H9 (cell line): ENCODE data around the gene ZNF485. TPM values are rescaled to one million over a fixed set of nuclear protein-coding genes. Genes with fewer than 3 reads are reported as not detected.

Experiments used
- DNase-seq: peaks from one replicate; pipeline ENCODE4 v3.0.0-alpha.2; 2017
- H2AFZ ChIP-seq: one replicate; pipeline ENCODE4 v1.6.1; 2013; ENCODE audit warnings: mild to moderate bottlenecking, low read length, control low read depth, moderate library complexity
- H2AK5ac ChIP-seq: 2 replicates; pipeline ENCODE4 v1.6.1; 2013; ENCODE audit warnings: low read length, control low read depth, mixed read lengths; ENCODE audit not compliant: insufficient read length
- H2BK120ac ChIP-seq: one replicate; pipeline ENCODE4 v1.6.1; 2013; ENCODE audit warnings: low read depth, mild to moderate bottlenecking, low read length, control low read depth, inconsistent platforms; ENCODE audit not compliant: poor library complexity, severe bottlenecking
- H2BK12ac ChIP-seq: 2 replicates; pipeline ENCODE4 v1.6.1; 2013; ENCODE audit warnings: low read length, control low read depth, mixed read lengths, low read depth; ENCODE audit not compliant: insufficient read length
- H2BK15ac ChIP-seq: 2 replicates; pipeline ENCODE4 v1.6.1; 2013; ENCODE audit warnings: low read depth, low read length, control low read depth
- H2BK20ac ChIP-seq: one replicate; pipeline ENCODE4 v1.6.1; 2013; ENCODE audit warnings: low read depth, mild to moderate bottlenecking, low read length, control low read depth, inconsistent platforms; ENCODE audit not compliant: poor library complexity, severe bottlenecking
- H2BK5ac ChIP-seq: 2 replicates; pipeline ENCODE4 v1.6.1; 2013; ENCODE audit warnings: low read length, control low read depth, mixed read lengths; ENCODE audit not compliant: insufficient read length
- H3K14ac ChIP-seq: 2 replicates; pipeline ENCODE4 v1.6.1; 2013; ENCODE audit warnings: low read length, control low read depth; ENCODE audit not compliant: insufficient read depth
- H3K18ac ChIP-seq: 2 replicates; pipeline ENCODE4 v1.6.1; 2013; ENCODE audit warnings: low read depth, mild to moderate bottlenecking, mixed read lengths, low read length, control low read depth; ENCODE audit not compliant: insufficient read length
- H3K23ac ChIP-seq: 2 replicates; pipeline ENCODE4 v1.6.1; 2013; ENCODE audit warnings: low read length, control low read depth, mixed read lengths, low read depth; ENCODE audit not compliant: insufficient read length
- H3K23me2 ChIP-seq: 2 replicates; pipeline ENCODE4 v1.6.1; 2013; ENCODE audit warnings: low read depth, mild to moderate bottlenecking, mixed read lengths, low read length, control low read depth; ENCODE audit not compliant: insufficient read length, poor library complexity, severe bottlenecking
- H3K27ac ChIP-seq: 2 replicates; pipeline ENCODE4 v1.5.1; 2013; ENCODE audit warnings: low read length, control low read depth, mixed read lengths, low read depth; ENCODE audit not compliant: insufficient read length
- H3K27me3 ChIP-seq: 2 replicates; pipeline ENCODE4 v1.6.1; 2013; ENCODE audit warnings: low read length, control low read depth, inconsistent platforms; ENCODE audit not compliant: insufficient read depth
- H3K4ac ChIP-seq: 2 replicates; pipeline ENCODE4 v1.6.1; 2013; ENCODE audit warnings: low read depth, mild to moderate bottlenecking, control low read depth, inconsistent platforms, low read length, moderate library complexity
- H3K4me1 ChIP-seq: 2 replicates; pipeline ENCODE4 v1.6.1; 2013; ENCODE audit warnings: low read length, control low read depth, inconsistent platforms; ENCODE audit not compliant: insufficient read depth
- H3K4me2 ChIP-seq: 2 replicates; pipeline ENCODE4 v1.6.1; 2013; ENCODE audit warnings: low read length, control low read depth, mixed read lengths; ENCODE audit not compliant: insufficient read length, insufficient read depth
- H3K56ac ChIP-seq: 2 replicates; pipeline ENCODE4 v1.6.1; 2013; ENCODE audit warnings: low read depth, mild to moderate bottlenecking, mixed read lengths, low read length, control low read depth; ENCODE audit not compliant: insufficient read length
- H3K79me1 ChIP-seq: 2 replicates; pipeline ENCODE4 v1.6.1; 2013; ENCODE audit warnings: low read depth, mild to moderate bottlenecking, moderate library complexity, low read length, control low read depth, inconsistent platforms; ENCODE audit not compliant: insufficient read depth, poor library complexity, severe bottlenecking
- H3K79me2 ChIP-seq: 2 replicates; pipeline ENCODE4 v1.6.1; 2013; ENCODE audit warnings: low read length, control low read depth, inconsistent platforms; ENCODE audit not compliant: insufficient read depth
- H3K9ac ChIP-seq: 2 replicates; pipeline ENCODE4 v1.6.1; 2013; ENCODE audit warnings: low read length, control low read depth, mixed read lengths; ENCODE audit not compliant: insufficient read length; ENCODE audit errors: extremely low read depth
- H3K9me3 ChIP-seq: one replicate; pipeline ENCODE4 v1.6.1; 2013; ENCODE audit warnings: low read depth, low read length, inconsistent platforms; ENCODE audit not compliant: control insufficient read depth
- H3T11ph ChIP-seq: one replicate; pipeline ENCODE4 v1.6.1; 2013; ENCODE audit warnings: mild to moderate bottlenecking, low read length, control low read depth, inconsistent platforms
- H4K20me1 ChIP-seq: one replicate; pipeline ENCODE4 v1.6.1; 2013; ENCODE audit not compliant: control insufficient read depth, insufficient read length, insufficient read depth
- H4K5ac ChIP-seq: 2 replicates; pipeline ENCODE4 v1.6.1; 2013; ENCODE audit warnings: low read depth, mild to moderate bottlenecking, mixed read lengths, low read length, control low read depth; ENCODE audit not compliant: insufficient read length
- H4K8ac ChIP-seq: replicated peaks from 2 replicates; pipeline ENCODE4 v1.6.1; 2013; ENCODE audit warnings: low read length, control low read depth, mixed read lengths, low read depth; ENCODE audit not compliant: insufficient read length
- H4K91ac ChIP-seq: 2 replicates; pipeline ENCODE4 v1.6.1; 2013; ENCODE audit warnings: low read depth, mild to moderate bottlenecking, moderate library complexity, mixed read lengths, low read length, control low read depth; ENCODE audit not compliant: insufficient read length
- H3K27ac Mint-ChIP-seq, 3 experiments: 2 replicates in 2 of 3; 3 replicates in 1 of 3; pipeline ENCODE4 v1.8.0; 2020 to 2021; ENCODE audit warnings: mixed read lengths in 3 of 3, mild to moderate bottlenecking in 1 of 3, moderate library complexity in 1 of 3
- H3K27me3 Mint-ChIP-seq: 2 replicates; pipeline ENCODE4 v1.8.0; 2021; ENCODE audit warnings: low read depth, mild to moderate bottlenecking, moderate library complexity, mixed read lengths
- H3K36me3 Mint-ChIP-seq, 3 experiments: 2 replicates in 2 of 3; 3 replicates in 1 of 3; pipeline ENCODE4 v1.8.0; 2020 to 2021; ENCODE audit warnings: low read depth in 3 of 3, mixed read lengths in 3 of 3; ENCODE audit not compliant: insufficient read depth in 1 of 3
- H3K4me1 Mint-ChIP-seq, 2 experiments: 2 replicates each; pipeline ENCODE4 v1.8.0; 2020; ENCODE audit warnings: mixed read lengths in 2 of 2
- H3K4me3 Mint-ChIP-seq, 2 experiments: 2 replicates in 1 of 2; 3 replicates in 1 of 2; pipeline ENCODE4 v1.8.0; 2020 to 2021; ENCODE audit warnings: mild to moderate bottlenecking in 2 of 2, mixed read lengths in 2 of 2, moderate library complexity in 1 of 2
- H3K9me3 Mint-ChIP-seq, 2 experiments: 2 replicates in 1 of 2; 3 replicates in 1 of 2; pipeline ENCODE4 v1.8.0; 2020; ENCODE audit warnings: mild to moderate bottlenecking in 2 of 2, mixed read lengths in 2 of 2, moderate library complexity in 1 of 2
- WGBS: extraction: QIAGEN DNeasy Blood & Tissue Kit; methylation state at CpG from one replicate; pipeline ENCODE4 v1.1.7; 2013; ENCODE audit warnings: missing lambda C conversion rate, low lambda C conversion rate, mixed read lengths; ENCODE audit not compliant: insufficient read length; ENCODE audit errors: extremely low coverage; 5-methylcytosine and 5-hydroxymethylcytosine counted together
- total RNA-seq: library from RNA; stranded (reverse); gene quantifications from 2 replicates; pipeline ENCODE4 v1.2.1, GENCODE V29; 2021
- TF ChIP-seq, protein P1 (sequence below): fragments of 200-600 bp; sonication (generic); conservative IDR thresholded peaks from 3 replicates; pipeline ENCODE4 v1.8.0; 2021; ENCODE audit warnings: antibody characterized with exemption, mild to moderate bottlenecking

Gene ZNF485
- total RNA-seq, 1 experiment from 2014 or later: 8.9 TPM

DNA sequence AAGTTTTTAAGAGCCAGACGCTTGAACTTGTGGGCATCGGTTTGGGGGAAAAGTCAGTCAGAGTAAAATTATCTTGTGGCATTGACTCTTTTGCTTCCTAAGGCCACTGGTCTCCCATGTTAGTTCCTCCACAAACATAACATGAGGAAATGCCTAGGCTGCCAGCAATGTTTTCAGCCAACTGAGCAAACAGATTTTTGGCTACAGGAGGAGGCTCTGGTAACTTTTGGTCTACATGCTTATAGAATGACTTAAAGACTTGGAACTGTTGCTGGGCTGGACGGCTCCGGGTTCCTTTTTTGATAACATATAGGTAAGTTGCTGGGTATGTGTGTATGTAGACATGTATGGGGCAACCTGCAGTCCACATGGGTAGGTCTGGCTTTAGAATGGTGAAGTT, 22.2 kb upstream of the ZNF485 start:
- H2AFZ ChIP-seq: no peak overlapping the region
- no peak overlapping the region for H2BK12ac ChIP-seq
- no peak overlapping the region for H3K14ac ChIP-seq
- H4K8ac ChIP-seq: no peak overlapping the region
- no peak overlapping the region for H3K18ac ChIP-seq
- Mint-ChIP-seq H3K27me3 (peaks cover 20% of the 10 kb centered on the region), H3K36me3 (peaks cover 0 to 1% (median 0%) of the 10 kb centered on the region in 3 experiments; a peak in 1 of 7 replicates), H3K4me1 (no peaks in the 10 kb centered on the region), H3K4me3 (no peak overlapping the region), H3K27ac (no peak overlapping the region), H3K9me3 (peaks cover 7 to 32% of the 10 kb centered on the region in 2 experiments)
- H3T11ph ChIP-seq: no peak overlapping the region
- no peaks in the 10 kb centered on the region for H3K27me3 ChIP-seq
- no peak overlapping the region for H2BK120ac ChIP-seq
- no peak overlapping the region for H2AK5ac ChIP-seq
- no peak overlapping the region for H2BK20ac ChIP-seq
- no peak overlapping the region for H3K9ac ChIP-seq
- no peak overlapping the region for H3K27ac ChIP-seq
- H3K79me2 ChIP-seq: no peaks in the 10 kb centered on the region
- no peaks in the 10 kb centered on the region for H3K23me2 ChIP-seq
- H3K56ac ChIP-seq: no peak overlapping the region
- no peaks in the 10 kb centered on the region for H3K9me3 ChIP-seq
- H4K91ac ChIP-seq: no peak overlapping the region
- no peak overlapping the region for H2BK15ac ChIP-seq
- no peak overlapping the region for H3K4ac ChIP-seq
- H3K23ac ChIP-seq: no peak overlapping the region
- no peak overlapping the region for H2BK5ac ChIP-seq
- H4K5ac ChIP-seq: no peak overlapping the region
- TF ChIP-seq, protein P1, sequence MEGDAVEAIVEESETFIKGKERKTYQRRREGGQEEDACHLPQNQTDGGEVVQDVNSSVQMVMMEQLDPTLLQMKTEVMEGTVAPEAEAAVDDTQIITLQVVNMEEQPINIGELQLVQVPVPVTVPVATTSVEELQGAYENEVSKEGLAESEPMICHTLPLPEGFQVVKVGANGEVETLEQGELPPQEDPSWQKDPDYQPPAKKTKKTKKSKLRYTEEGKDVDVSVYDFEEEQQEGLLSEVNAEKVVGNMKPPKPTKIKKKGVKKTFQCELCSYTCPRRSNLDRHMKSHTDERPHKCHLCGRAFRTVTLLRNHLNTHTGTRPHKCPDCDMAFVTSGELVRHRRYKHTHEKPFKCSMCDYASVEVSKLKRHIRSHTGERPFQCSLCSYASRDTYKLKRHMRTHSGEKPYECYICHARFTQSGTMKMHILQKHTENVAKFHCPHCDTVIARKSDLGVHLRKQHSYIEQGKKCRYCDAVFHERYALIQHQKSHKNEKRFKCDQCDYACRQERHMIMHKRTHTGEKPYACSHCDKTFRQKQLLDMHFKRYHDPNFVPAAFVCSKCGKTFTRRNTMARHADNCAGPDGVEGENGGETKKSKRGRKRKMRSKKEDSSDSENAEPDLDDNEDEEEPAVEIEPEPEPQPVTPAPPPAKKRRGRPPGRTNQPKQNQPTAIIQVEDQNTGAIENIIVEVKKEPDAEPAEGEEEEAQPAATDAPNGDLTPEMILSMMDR: no peak
- H3K4me1 ChIP-seq: no peaks in the 10 kb centered on the region
- no peaks in the 10 kb centered on the region for H4K20me1 ChIP-seq
- DNase-seq: no peak
- WGBS: no CpG with 5 or more reads among the region's 4 CpGs
- H3K4me2 ChIP-seq: no peak overlapping the region
- H3K79me1 ChIP-seq: no peaks in the 10 kb centered on the region
